DMS53 treated with DMSO at 0.1 percent for 48 hours (cell line): ENCODE results near the gene CYSRT1.

ENCODE experiments used
- DNase-seq: peaks from one replicate; lab custom pipeline; 2025; ENCODE audit not compliant: unreplicated experiment; lab: John Stamatoyannopoulos, UW

Gene CYSRT1

GRCh38 chr9:137190315-137190856 is 34.6 kb upstream of the CYSRT1 start:
- peak; percentile 33 for DNase-seq

- no peak for DNase-seq
Measured at GRCh38 chr9:137191245-137191644, 33.7 kb upstream of the CYSRT1 start.

DNA sequence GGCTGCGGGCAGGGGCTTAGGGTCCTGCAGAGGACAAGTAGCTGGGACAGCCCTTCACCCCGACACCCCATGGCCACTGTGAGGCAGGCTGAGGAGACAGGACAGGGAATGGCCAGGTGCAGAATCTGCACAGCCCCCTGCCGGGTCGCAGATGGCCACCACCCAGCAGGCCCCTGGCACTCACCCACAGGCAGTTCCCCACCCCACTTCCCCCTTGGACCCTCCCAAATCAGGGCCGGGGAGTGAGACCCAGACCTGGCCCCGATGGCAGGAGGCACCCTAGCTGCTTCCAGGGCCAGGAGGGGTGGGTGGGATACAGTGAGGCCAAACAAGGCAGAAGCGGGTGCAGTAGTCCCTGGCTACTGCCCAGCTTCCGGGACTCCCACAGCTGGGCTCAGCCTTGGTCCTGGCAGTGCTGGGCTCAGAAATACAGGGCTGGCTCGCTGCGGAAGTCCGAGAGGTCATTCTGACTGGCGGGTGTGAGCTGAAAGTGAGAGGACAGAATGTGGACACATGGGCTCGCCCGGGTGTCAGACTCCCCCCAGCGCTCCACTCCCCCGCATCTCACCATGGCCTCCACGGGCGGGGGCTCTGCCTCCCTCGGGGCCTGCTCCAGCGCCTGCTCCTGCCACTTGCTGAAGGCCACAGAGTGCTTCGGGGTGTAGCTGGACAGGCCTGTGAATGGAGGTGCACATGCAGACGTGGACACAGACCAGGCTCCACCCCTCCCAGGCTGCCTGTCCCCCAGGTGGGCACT is 33.1 kb upstream of the CYSRT1 start:
- DNase-seq = no peak

GRCh38 chr9:137192448-137192780 is 32.6 kb upstream of the CYSRT1 start:
- DNase-seq = no peak

DNA sequence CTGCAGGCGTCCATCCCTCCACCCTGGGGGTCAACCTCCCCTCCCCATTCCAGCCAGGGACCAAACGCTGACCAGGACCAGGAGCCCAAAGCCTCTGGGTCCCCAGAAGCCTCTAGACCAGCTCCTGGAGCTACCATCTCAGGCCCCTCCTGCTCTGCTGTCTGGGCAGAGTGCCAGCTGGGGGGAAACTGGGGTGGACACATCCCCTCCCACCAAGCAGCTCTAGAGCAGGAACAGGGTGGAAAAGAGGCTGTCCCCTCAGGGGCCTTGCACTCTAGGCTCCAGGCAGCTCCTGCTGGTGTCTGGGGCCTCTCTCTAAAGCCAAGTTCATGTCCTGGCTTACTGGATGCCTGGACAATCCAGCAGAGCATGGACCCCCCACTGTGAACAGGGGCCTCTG is 32.1 kb upstream of the CYSRT1 start:
- DNase-seq = no peak

- DNase-seq = no peak
Measured at GRCh38 chr9:137193771-137194170, 31.2 kb upstream of the CYSRT1 start.

GRCh38 chr9:137194388-137194787 is 30.6 kb upstream of the CYSRT1 start:
- no peak for DNase-seq

GRCh38 chr9:137194909-137195308 is 30.1 kb upstream of the CYSRT1 start:
- peak; percentile 59 for DNase-seq

- DNase-seq = peak; percentile 98
Measured at GRCh38 chr9:137195525-137196220, 29.3 kb upstream of the CYSRT1 start.

DNA sequence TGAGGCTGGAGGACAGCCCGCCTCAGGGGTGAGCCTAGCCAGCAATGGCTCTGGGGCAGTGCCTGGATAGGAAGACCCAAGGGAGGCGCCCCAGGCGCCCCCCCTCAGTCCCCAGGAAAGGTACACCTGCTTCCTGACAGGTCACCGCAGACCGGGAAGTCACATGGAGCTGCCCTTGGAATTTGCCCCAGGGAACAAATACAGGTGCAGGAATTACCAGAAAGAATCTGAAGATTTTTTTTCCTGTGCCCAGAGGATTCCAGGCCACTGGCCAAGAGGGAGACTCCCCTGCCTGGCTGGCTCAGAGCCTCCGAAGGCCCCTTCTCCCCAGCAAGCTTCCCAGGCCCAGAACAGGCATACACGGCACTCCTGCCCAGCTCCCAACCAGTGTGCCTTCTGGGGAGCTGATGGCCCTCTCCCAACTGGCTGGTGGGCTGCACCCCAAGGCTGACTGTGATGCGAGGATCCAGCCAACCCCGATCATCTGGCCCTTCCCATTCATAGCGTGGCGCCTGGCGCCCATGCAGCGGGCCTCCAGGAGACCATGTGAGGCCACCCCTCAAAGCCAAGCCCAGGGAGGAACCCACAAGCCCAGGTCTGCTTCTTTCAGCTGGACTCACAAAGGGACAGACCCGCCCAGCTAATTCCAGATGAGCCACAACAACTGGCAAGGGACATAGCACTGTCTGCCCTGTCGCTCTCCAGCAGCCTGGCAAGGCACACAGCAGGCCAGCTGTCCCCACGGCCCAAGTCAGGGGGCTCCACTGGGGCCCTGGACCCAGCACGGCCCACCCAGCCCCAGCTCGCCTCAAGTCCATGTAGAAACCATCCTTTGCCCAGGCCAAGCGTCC is 26.7 kb upstream of the CYSRT1 start:
- DNase-seq = peak; percentile 50

DNA sequence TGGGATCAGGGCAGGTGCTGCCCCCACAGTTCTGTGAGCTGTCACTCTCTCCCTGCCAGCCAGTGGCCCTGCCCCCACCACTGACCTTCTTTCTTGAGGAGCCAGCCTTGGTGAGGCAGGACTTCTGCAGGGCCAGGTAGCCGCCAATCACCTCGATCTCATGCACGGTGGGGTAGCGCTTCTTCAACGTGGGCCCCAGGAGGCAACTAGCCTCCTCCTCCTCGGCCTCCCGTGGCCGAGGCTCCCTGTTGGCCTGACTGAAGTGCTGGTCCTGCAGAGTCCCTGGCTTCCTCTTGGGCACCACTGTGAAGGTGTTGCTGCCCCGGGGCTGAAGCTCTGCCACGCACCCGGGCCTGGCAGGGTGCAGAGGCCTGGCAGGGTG is 26.1 kb upstream of the CYSRT1 start:
- no peak for DNase-seq

- DNase-seq = no peak
Measured at GRCh38 chr9:137199411-137200121, 25.4 kb upstream of the CYSRT1 start.

DNA sequence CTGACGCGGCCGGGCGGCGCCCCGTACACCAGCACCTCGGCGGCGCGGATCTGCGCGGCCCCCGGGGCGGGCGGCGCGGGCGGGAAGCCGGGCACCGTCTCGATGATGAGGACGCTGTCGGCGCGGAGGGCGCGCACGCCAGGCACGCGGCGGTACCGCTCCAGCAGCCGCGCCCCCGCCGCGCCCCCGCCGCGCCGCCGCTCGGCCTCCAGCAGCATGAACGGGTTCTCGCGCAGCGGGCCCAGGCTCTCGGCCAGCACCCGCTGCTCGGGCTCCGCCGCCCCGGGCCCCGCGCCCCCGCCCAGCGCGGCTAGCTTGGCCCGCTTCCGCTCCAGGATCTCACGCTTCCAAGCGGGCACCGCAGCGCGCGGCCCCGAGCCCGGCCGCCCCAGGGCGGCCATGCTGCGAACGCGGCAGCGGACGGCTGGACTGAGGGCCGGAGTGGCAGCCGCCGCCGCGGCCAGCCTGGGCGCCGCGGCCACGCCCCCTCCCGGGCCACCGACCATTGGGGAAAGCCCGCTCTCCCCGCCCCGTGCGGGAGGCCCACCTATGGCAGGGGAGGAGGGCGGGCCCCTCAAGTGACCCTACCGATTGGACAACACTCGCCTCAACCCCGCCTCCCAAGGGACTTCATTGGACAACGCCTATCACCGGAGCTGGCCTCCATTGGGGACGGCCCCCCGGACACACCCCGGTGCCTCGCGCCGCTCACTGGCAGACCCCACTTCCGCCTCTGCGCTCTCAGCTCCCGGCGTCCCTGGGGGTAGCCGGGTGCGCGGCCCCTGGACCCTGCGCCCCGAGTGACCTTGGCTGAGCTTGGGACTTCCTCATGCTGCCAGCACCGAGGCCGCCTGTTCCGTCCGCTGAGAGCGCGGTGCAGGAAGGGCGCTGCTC is 24.4 kb upstream of the CYSRT1 start, which contains the start of gene TPRN:
Gene TPRN, minus strand, starts transcription at position 431 of the 894 bp plus-strand sequence. Its CDS starts 30 bp downstream, at position 401.
- peak; percentile 98 for DNase-seq

DNA sequence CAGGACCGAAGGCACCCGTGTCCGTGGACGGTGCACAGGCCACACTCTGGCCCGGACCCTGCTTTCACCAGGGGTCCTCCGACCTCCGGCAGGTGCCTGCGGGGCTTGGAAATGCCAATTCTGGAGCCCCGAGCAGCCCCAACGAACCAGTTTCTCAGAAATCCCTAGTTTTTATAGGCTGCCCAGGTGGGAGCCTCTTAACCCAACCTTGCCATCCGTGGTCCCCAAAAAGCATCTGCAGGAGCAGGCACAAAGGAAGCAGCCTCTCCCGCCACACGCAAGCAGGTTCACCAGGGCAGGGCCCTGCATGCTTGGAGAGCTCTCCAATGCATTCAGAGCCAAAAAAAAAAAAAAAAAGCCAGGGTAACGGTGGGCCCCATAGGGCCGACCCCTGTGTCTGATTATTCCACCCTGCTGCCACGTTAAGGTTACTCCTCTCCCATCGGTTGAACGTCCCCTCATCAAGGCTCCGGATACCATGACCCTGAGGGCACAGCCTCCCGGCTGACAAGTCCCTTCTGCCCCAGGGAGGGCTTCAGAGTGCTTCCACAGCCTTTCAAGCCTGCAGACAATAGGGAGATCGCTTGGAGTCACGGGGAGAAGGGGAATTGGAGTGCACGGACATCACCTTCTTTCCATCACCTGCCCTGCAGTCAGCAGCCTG is 23.6 kb upstream of the CYSRT1 start:
- DNase-seq = no peak

- no peak for DNase-seq
Measured at GRCh38 chr9:137202966-137203365, 22.0 kb upstream of the CYSRT1 start.

DNA sequence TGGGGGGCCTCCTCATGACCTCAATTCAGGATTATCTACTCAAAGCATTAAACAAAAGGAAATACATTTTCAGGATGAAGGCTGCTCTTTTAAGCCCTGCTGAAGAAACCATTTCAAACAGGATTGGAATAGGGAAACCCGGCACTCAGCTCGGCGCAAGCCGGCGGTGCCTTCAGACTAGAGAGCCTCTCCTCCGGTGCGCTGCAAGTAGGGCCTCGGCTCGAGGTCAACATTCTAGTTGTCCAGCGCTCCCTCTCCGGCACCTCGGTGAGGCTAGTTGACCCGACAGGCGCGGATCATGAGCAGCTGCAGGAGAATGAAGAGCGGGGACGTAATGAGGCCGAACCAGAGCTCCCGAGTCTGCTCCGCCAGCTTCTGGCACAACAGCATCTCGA is 20.2 kb upstream of the CYSRT1 start:
- no peak for DNase-seq

GRCh38 chr9:137205126-137206069 is 19.6 kb upstream of the CYSRT1 start, which contains the start of the genes NDOR1 and TMEM203:
Gene NDOR1, plus strand, starts transcription at chr9:137205700. Its CDS starts 78 bp downstream, at chr9:137205778.
Gene TMEM203, minus strand, starts transcription at chr9:137205648. Its CDS starts 234 bp downstream, at chr9:137205414.
- peak; percentile 61 for DNase-seq

DNA sequence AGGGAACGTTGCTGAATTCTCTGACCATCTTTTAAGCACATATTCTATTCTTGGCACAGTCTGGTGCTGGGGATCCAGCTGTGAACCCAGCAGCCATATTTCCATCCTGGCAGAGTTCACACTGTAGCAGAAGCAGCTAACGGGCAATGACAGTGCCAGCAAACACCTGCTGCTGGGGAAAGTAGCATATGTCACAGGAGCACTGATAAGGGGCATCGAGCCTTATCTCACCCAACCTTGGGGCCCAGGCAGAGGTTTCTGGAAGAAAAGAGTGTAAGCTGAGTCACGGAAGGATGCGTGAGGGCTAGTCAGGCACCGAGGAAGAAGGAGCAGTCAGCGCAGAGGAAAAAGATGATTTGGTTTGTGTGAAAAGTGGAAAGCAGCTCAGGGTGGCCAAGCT is 18.4 kb upstream of the CYSRT1 start:
- no peak for DNase-seq
